ENCODE measurements around the gene MYLK4. TPM values are rescaled to one million over a fixed set of nuclear protein-coding genes. Genes with fewer than 3 reads are reported as not detected.

Gene MYLK4
- total RNA-seq, 3 donors from 2014 or later: 1.3 to 1.9 (median 1.4) TPM

GRCh38 chr6:2754911-2755310, 4.2 kb upstream of the MYLK4 start:
- Histone ChIP-seq H3K4me3 (no peak overlapping the region), H3K4me1 (no peaks in the 10 kb centered on the region), H3K27ac (no peak overlapping the region), H3K36me3 (no peaks in the 10 kb centered on the region), H3K9me3 (no peaks in the 10 kb centered on the region), H3K27me3 (no peaks in the 10 kb centered on the region)
- intact Hi-C loops (cut with DNase I; ENCODE audit: low total_unique reads): no loop called here
- TF ChIP-seq POLR2A (IDR thresholded peaks at IDR 0.05) (no peak), CTCF (IDR thresholded peaks at IDR 0.05) (no peak), POLR2AphosphoS5 (IDR thresholded peaks at IDR 0.05) (no peak)
- no peak for DNase-seq (ENCODE audit: low spot score in 2 of 2)

GRCh38 chr6:2754393-2754792, 3.7 kb upstream of the MYLK4 start:
- no peak overlapping the region for H3K27ac ChIP-seq
- H3K27me3 ChIP-seq: no peaks in the 10 kb centered on the region
- no peaks in the 10 kb centered on the region for H3K9me3 ChIP-seq
- no peak overlapping the region for H3K4me3 ChIP-seq
- DNase-seq (ENCODE audit: low spot score in 2 of 2): no peak
- no peaks in the 10 kb centered on the region for H3K36me3 ChIP-seq
- TF ChIP-seq POLR2AphosphoS5 (IDR thresholded peaks at IDR 0.05) (no peak), CTCF (IDR thresholded peaks at IDR 0.05) (no peak), POLR2A (IDR thresholded peaks at IDR 0.05) (no peak)
- intact Hi-C loops (cut with DNase I; ENCODE audit: low total_unique reads): no loop called here
- H3K4me1 ChIP-seq: no peaks in the 10 kb centered on the region

GRCh38 chr6:2753743-2754142, 3.0 kb upstream of the MYLK4 start:
- DNase-seq (ENCODE audit: low spot score in 2 of 2): no peak
- H3K4me1 ChIP-seq: no peaks in the 10 kb centered on the region
- no peaks in the 10 kb centered on the region for H3K36me3 ChIP-seq
- no peaks in the 10 kb centered on the region for H3K9me3 ChIP-seq
- H3K27ac ChIP-seq: no peak overlapping the region
- H3K27me3 ChIP-seq: no peaks in the 10 kb centered on the region
- TF ChIP-seq POLR2A (IDR thresholded peaks at IDR 0.05): no peak
- TF ChIP-seq POLR2AphosphoS5 (IDR thresholded peaks at IDR 0.05): no peak
- no peak for TF ChIP-seq CTCF (IDR thresholded peaks at IDR 0.05)
- H3K4me3 ChIP-seq: no peak overlapping the region
- intact Hi-C loops (cut with DNase I; ENCODE audit: low total_unique reads): no loop called here

GRCh38 chr6:2753110-2753489, 2.4 kb upstream of the MYLK4 start:
- intact Hi-C loops (cut with DNase I; ENCODE audit: low total_unique reads): no loop called here
- Histone ChIP-seq H3K9me3 (no peaks in the 10 kb centered on the region), H3K27ac (no peak overlapping the region), H3K36me3 (no peaks in the 10 kb centered on the region), H3K27me3 (no peaks in the 10 kb centered on the region), H3K4me1 (no peaks in the 10 kb centered on the region), H3K4me3 (no peak overlapping the region)
- TF ChIP-seq CTCF (IDR thresholded peaks at IDR 0.05) (no peak), POLR2AphosphoS5 (IDR thresholded peaks at IDR 0.05) (no peak), POLR2A (IDR thresholded peaks at IDR 0.05) (no peak)
- DNase-seq (ENCODE audit: low spot score in 2 of 2): no peak

- no peaks in the 10 kb centered on the region for H3K9me3 ChIP-seq
- DNase-seq (ENCODE audit: low spot score in 2 of 2): no peak
- no peaks in the 10 kb centered on the region for H3K36me3 ChIP-seq
- H3K4me1 ChIP-seq: no peaks in the 10 kb centered on the region
- no peak overlapping the region for H3K4me3 ChIP-seq
- no peak overlapping the region for H3K27ac ChIP-seq
- intact Hi-C loops (cut with DNase I; ENCODE audit: low total_unique reads): no loop called here
- no peak for TF ChIP-seq POLR2AphosphoS5 (IDR thresholded peaks at IDR 0.05)
- TF ChIP-seq CTCF (IDR thresholded peaks at IDR 0.05): no peak
- TF ChIP-seq POLR2A (IDR thresholded peaks at IDR 0.05): no peak
- H3K27me3 ChIP-seq: no peaks in the 10 kb centered on the region
These were observed 1.9 kb upstream of the MYLK4 start for GRCh38 chr6:2752477-2753109.

Measured in breast epithelium (tissue), 4 donors.